Osteocyte (in vitro differentiated cells): ENCODE results near the gene CAPZA2. TPM values are rescaled to one million over a fixed set of nuclear protein-coding genes. Genes with fewer than 3 reads are reported as not detected.

Experiments
- DNase-seq: peaks from one replicate; pipeline ENCODE4 v3.0.0; 2021; ENCODE audit warnings: mixed read lengths; ENCODE audit not compliant: unreplicated experiment; ENCODE audit errors: extremely low spot score
- H3K27ac Mint-ChIP-seq: one replicate; pipeline ENCODE4 v1.8.0; 2021; ENCODE audit warnings: mild to moderate bottlenecking, mixed read lengths; ENCODE audit not compliant: unreplicated experiment
- H3K27me3 Mint-ChIP-seq: one replicate; pipeline ENCODE4 v1.8.0; 2021; ENCODE audit warnings: mixed read lengths; ENCODE audit not compliant: unreplicated experiment
- H3K36me3 Mint-ChIP-seq: one replicate; pipeline ENCODE4 v1.8.0; 2021; ENCODE audit warnings: mixed read lengths; ENCODE audit not compliant: unreplicated experiment
- H3K4me1 Mint-ChIP-seq: one replicate; pipeline ENCODE4 v1.8.0; 2021; ENCODE audit warnings: mixed read lengths; ENCODE audit not compliant: unreplicated experiment
- H3K4me3 Mint-ChIP-seq: one replicate; pipeline ENCODE4 v1.8.0; 2021; ENCODE audit warnings: mild to moderate bottlenecking, moderate library complexity, mixed read lengths; ENCODE audit not compliant: unreplicated experiment
- H3K9me3 Mint-ChIP-seq: one replicate; pipeline ENCODE4 v1.8.0; 2021; ENCODE audit warnings: mixed read lengths; ENCODE audit not compliant: unreplicated experiment
- CTCF ChIP-seq: fragments of 200-600 bp; sonication (generic); IDR thresholded peaks from 2 replicates; pipeline ENCODE4 v1.5.0; 2021; ENCODE audit warnings: antibody characterized with exemption, mild to moderate bottlenecking, moderate library complexity
- total RNA-seq: library from RNA; stranded (reverse); gene quantifications from 2 replicates; pipeline ENCODE4 v1.2.1, GENCODE V29; 2021

The CAPZA2 gene
- total RNA-seq, 1 donor from 2014 or later, result 194 TPM

GRCh38 chr7:116906391-116906790 lies 44.0 kb downstream of the CAPZA2 start:
- Mint-ChIP-seq H3K27me3 (no peaks in the 10 kb centered on the region), H3K4me1 (peaks cover 2% of the 10 kb centered on the region), H3K4me3 (no peak overlapping the region), H3K27ac (no peak overlapping the region), H3K9me3 (no peaks in the 10 kb centered on the region), H3K36me3 (peaks cover 54% of the 10 kb centered on the region)
- TF ChIP-seq CTCF, result no peak
- no peak for DNase-seq

- peaks cover 5% of the 10 kb centered on the region for H3K9me3 Mint-ChIP-seq
- H3K4me1 Mint-ChIP-seq, result peaks cover 2% of the 10 kb centered on the region
- TF ChIP-seq CTCF, result no peak
- H3K36me3 Mint-ChIP-seq, result peaks cover 60% of the 10 kb centered on the region
- no peak for DNase-seq
- H3K27ac Mint-ChIP-seq, result no peak overlapping the region
- H3K4me3 Mint-ChIP-seq, result no peak overlapping the region
- no peaks in the 10 kb centered on the region for H3K27me3 Mint-ChIP-seq
Measured at GRCh38 chr7:116910383-116910782, 48.0 kb downstream of the CAPZA2 start.

- H3K4me3 Mint-ChIP-seq, result no peak overlapping the region
- H3K27ac Mint-ChIP-seq, result no peak overlapping the region
- no peaks in the 10 kb centered on the region for H3K27me3 Mint-ChIP-seq
- H3K36me3 Mint-ChIP-seq, result peaks cover 58% of the 10 kb centered on the region
- peaks cover 5% of the 10 kb centered on the region for H3K9me3 Mint-ChIP-seq
- peaks cover 2% of the 10 kb centered on the region for H3K4me1 Mint-ChIP-seq
- TF ChIP-seq CTCF, result no peak
- DNase-seq, result no peak
Measured at GRCh38 chr7:116911801-116912200, 49.4 kb downstream of the CAPZA2 start.

- DNase-seq, result no peak
- Mint-ChIP-seq H3K27ac (no peak overlapping the region), H3K36me3 (peaks cover 60% of the 10 kb centered on the region), H3K4me3 (no peak overlapping the region), H3K27me3 (no peaks in the 10 kb centered on the region), H3K4me1 (peaks cover 2% of the 10 kb centered on the region), H3K9me3 (peaks cover 5% of the 10 kb centered on the region)
- TF ChIP-seq CTCF, result no peak
Measured at GRCh38 chr7:116912269-116912909, 50.0 kb downstream of the CAPZA2 start.

- Mint-ChIP-seq H3K27me3 (no peaks in the 10 kb centered on the region), H3K4me3 (no peak overlapping the region), H3K9me3 (no peaks in the 10 kb centered on the region), H3K4me1 (no peaks in the 10 kb centered on the region), H3K36me3 (peaks cover 41% of the 10 kb centered on the region), H3K27ac (no peak overlapping the region)
- DNase-seq, result no peak
- no peak for TF ChIP-seq CTCF
Measured at GRCh38 chr7:116918704-116919103, 56.3 kb downstream of the CAPZA2 start.
